GM21619 (cell line): ENCODE results near the gene RBM26.
"Not testable (repeated sequence)": the region's sequence is repeated elsewhere in the genome, so short reads cannot be mapped to it uniquely, and the experiment has no call there.

Experiments used
- ATAC-seq: cut with Tn5 transposase; IDR thresholded peaks from one replicate; pipeline ENCODE4 v1.9.1; 2021; ENCODE audit not compliant: unreplicated experiment

The RBM26 gene

DNA sequence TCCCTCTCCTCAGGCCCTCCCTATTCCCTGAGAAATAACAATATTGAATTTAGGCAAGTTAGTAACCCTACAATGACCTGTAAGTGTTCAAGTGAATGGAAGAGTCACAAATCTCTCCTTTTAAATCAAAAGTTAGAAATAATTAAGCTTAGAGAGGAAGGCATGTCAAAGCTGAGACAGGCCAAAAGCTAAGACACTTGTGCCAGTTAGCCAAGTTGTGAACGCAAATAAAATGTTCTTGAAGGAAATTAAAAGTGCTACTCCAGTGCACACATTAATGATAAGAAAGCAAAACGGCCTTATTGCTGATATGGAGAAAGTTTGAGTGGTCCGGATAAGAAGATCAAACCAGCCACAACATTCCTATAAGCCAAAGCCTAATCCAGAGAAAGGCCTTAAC is 120.9 kb downstream of the RBM26 start:
- no peak for ATAC-seq

DNA sequence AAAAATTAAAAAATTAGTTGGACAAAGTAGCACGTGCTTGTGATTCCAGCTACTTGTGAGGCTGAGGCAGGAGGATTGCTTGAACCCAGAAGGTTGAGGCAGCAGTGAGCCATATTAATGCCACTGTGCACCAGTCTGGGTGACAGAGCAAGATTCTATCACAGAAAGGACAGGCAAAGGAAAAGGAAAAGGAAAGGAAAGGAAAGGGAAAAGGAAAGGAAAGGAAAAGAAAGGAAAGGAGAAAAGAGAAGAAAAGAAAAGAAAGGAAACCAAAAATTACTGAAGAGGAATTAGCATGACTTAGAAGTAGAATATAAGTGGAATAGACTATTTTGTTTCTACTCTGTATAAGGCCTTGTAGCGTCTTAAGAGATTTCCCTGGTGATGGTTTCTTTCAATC is 122.3 kb downstream of the RBM26 start:
- no peak for ATAC-seq

DNA sequence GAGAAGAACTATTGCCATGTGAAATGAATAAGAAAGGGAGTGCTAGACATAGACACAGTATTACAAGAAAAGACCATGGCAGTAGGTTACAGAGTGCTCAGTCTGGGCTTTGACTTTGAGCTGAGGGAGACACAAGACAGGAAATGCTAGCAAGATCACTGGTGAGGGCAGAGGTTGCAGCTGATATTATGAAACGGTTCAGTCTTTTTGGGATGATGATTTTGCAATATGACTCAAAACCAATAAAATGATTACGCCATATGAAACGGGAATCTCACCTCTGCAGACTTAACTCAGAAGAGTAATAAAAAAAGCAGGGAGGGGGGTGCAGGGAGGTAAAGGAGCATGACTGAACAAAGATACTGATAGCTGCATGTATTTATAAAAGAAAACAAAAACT is 123.1 kb downstream of the RBM26 start:
- no peak for ATAC-seq

DNA sequence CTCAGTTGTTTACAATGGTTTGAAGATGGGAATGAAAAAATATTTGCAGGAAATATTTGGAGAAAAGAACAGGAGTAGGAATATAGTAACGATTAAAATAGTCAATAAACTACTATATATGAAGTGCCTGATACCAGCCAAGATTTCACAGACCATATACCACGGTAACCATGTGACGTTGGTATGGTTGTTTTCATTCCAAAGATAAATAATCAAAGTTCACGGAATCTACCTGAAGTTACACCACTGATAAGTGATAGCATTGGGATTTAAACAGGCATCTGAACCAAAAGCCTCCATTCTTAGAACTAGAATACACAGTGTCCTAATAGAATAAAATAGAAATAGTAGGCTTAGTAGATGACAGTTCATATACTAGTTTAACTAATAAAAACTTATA is 123.5 kb downstream of the RBM26 start:
- ATAC-seq: no peak

DNA sequence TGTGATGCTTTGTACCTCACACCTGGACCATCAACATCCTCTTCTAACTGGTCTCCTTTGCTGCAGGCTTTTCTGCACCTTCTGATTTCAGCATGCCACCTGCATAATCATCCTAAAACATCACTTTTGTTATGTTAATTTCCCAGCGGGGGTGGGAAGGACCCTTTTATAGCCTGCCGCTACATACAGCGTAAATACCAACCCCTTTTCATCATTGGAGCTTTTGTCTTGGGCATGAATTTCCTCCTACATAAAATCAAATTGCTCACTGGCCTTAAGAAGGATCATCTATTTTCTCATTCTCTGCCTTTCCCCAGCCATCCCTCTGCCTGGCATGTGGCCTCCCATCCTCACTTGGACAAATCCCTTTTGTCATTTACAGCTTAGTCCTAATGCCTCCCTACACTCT is 124.7 kb downstream of the RBM26 start:
- no peak for ATAC-seq

DNA sequence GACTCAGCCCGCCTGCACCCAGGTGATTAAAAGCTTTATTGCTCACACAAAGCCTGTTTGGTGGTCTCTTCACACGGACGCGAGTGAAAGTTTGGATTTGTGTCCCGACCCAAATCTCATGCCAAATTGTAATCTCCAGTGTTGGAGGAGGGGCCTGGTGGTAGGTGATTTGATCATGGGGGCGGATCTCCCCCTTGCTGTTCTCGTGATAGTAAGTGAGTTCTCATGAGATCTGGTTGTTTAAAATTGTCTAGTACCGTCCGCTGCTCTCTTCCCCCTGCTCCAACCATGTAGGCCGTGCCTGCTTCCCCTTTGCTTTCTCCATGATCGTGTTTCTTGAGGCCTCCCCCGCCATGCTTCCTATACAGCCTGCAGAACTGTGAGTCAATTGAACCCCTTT is 126.3 kb downstream of the RBM26 start:
- ATAC-seq: not testable (repeated sequence)

DNA sequence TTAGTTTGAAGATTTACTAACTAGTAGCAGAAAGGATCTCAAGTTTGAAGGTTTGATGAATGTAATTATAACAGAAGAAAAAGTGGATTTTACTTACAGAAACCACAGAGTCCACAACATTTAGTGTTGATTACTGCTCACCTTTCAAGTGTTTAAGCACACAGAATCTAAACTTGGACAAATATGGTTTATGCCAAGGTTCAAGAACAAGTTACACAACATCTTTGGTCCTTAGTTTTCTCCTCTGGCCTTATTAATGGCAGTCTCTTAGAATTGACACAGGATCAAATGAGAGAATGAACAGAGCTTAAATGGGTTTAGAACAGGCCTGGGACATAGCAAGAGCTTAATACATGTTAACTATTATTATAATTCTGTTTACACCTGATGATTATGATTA is 133.0 kb downstream of the RBM26 start:
- ATAC-seq: no peak

DNA sequence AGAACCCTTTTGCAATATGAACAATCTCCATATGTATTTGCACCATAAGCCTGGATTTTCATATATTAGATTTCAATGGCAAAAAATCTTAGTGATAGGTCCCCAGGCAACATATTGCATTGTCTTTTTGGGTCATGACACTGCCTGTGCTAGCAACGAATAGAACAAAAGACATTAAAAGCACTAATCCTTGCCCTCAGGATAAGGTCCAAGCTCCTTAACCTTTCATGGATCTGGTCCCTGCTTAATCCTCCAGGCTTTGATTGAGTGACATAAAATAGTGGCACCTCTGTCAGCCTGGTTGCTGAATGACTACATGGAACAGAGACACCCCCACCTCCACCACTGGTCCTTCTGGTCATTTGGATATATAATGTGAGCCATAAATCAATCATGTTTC is 134.4 kb downstream of the RBM26 start:
- no peak for ATAC-seq

DNA sequence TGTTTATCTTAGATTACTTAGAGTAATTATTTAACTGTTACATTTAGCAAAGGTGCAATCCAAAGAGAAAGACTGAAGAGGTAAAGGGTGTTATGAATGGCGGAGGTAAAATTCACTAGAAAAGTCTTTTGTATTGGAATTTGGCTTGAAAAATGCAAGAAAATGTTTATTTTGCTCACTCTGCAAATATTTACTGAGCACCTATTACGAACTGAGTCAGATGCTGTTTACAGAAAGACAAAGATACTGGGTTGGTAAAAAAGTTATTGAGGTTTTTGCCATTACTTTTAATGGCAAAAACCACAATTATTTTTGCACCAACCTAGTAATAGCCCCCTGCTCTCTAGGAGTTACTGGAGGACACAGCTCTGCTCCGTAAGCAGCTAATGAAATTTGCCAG is 135.2 kb downstream of the RBM26 start:
- ATAC-seq: no peak
